Brain microvascular endothelial cell (primary cell): ENCODE data around the gene DPM2.

Source experiments
- DNase-seq: peaks from one replicate; pipeline ENCODE4 v3.0.0-alpha.2; 2020
- H3K27ac ChIP-seq: fragments of 250-450 bp; sonication (Bioruptor Pico); 2 replicates; pipeline ENCODE4 v1.5.1; 2020; ENCODE audit warnings: mild to moderate bottlenecking, moderate library complexity
- H3K27me3 ChIP-seq: fragments of 250-450 bp; sonication (Bioruptor Pico); replicated peaks from 2 replicates; pipeline ENCODE4 v1.5.1; 2020; ENCODE audit warnings: mild to moderate bottlenecking
- H3K36me3 ChIP-seq: fragments of 250-450 bp; sonication (Bioruptor Pico); replicated peaks from 2 replicates; pipeline ENCODE4 v1.5.1; 2020; ENCODE audit warnings: mild to moderate bottlenecking
- H3K4me3 ChIP-seq: 2 replicates; pipeline ENCODE4 v1.5.1; 2011; ENCODE audit warnings: low read depth, mild to moderate bottlenecking, control low read depth, low read length, moderate library complexity
- in situ Hi-C: cut with HindIII; loops from 2 replicates; pipeline ENCODE4 v1.10.0; 2017; ENCODE audit warnings: low sequenced_read_pairs, low pct_ligation_motif_present
- TF ChIP-seq, protein P1 (sequence below): IDR thresholded peaks from 2 replicates; pipeline ENCODE4 v1.5.1; 2011; ENCODE audit warnings: low read depth, mild to moderate bottlenecking, moderate library complexity, low read length, control low read depth, inconsistent platforms; ENCODE audit errors: missing control alignments

DPM2 gene

DNA sequence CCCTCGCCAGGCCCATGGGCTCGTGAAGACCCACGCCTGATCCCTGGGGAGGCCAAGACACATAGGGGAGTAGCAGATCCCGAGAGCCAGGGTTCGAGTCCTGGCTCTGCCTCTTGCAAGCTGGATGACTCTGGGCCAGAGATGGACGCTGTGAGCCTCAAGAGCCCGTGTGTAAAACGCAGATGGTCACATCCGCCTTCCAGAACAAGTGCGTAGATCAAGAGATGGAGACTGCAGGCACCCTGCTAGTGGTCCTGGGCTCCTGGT lies 29.1 kb downstream of the DPM2 start:
- TF ChIP-seq, protein P1, sequence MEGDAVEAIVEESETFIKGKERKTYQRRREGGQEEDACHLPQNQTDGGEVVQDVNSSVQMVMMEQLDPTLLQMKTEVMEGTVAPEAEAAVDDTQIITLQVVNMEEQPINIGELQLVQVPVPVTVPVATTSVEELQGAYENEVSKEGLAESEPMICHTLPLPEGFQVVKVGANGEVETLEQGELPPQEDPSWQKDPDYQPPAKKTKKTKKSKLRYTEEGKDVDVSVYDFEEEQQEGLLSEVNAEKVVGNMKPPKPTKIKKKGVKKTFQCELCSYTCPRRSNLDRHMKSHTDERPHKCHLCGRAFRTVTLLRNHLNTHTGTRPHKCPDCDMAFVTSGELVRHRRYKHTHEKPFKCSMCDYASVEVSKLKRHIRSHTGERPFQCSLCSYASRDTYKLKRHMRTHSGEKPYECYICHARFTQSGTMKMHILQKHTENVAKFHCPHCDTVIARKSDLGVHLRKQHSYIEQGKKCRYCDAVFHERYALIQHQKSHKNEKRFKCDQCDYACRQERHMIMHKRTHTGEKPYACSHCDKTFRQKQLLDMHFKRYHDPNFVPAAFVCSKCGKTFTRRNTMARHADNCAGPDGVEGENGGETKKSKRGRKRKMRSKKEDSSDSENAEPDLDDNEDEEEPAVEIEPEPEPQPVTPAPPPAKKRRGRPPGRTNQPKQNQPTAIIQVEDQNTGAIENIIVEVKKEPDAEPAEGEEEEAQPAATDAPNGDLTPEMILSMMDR = no peak
- in situ Hi-C loops = no loop called here
- H3K27ac ChIP-seq = no peak overlapping the region
- H3K4me3 ChIP-seq = no peak overlapping the region
- no peak for DNase-seq
- peaks cover 32% of the 10 kb centered on the region for H3K36me3 ChIP-seq
- H3K27me3 ChIP-seq = no peaks in the 10 kb centered on the region

DNA sequence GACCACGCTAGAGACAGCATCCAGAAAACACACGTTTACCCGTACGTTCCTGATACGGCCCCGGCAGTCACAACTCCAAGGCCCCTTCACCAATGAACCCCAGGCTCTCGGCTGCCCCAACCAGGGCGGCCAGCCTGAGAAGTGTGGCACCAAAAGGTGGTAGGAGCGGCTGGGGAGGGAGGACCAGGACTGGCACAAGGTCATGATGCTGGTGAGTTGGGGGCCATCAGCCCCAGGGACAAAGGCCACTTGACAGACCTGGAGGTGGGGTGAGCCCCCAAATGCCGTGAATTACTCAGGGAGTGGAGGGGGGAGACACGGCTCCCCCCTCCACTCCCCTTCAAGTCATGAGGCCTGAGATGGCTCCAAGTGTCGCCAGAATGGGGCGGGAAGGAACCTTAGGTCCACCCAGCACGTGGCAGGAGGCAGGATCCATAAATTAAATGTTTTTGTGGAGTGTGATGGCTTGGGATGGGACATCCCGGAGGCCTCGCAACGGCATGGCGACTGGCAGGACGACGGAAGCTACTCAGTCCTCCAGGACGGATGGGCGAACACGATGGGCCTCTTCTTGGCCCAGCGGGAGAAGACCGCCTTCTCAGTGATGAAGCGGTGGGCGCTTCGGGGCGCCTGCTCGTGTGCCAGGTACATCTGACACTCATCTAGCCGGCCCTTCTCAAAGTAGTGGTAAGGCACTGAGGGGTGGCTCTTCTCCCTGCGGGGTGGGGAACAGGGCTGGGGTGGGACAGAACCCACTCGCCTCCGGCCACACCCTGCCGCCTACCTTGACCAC lies 29.6 kb downstream of the DPM2 start:
- H3K27me3 ChIP-seq = no peaks in the 10 kb centered on the region
- DNase-seq = no peak
- TF ChIP-seq, protein P1 = no peak
- peaks cover 30% of the 10 kb centered on the region for H3K36me3 ChIP-seq
- H3K4me3 ChIP-seq = no peak overlapping the region
- in situ Hi-C loops = no loop called here
- H3K27ac ChIP-seq = no peak overlapping the region

DNA sequence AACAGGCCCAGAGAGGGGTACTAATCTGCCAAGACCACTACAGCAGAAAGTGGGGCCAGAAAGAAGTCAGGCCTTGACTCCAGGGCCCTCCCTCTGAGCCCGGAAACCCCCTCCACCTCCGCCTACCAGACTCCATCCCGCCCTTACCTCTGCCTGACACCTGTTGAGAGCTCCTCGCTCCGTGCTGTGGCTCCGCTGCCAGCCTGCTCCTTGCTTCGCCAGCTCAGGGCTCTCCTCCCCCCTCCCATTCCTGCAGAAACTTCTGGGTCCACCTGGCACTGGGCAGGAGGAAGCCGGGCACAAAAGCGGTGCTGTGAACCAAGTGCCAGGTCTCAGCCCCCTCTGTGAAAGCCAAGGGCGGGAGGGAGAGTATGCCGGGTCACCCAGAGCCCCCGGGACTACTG lies 31.9 kb downstream of the DPM2 start:
- H3K4me3 ChIP-seq = no peak overlapping the region
- TF ChIP-seq, protein P1 = no peak
- H3K27me3 ChIP-seq = no peaks in the 10 kb centered on the region
- in situ Hi-C loops = no loop called here
- no peak for DNase-seq
- H3K27ac ChIP-seq = no peak overlapping the region
- H3K36me3 ChIP-seq = peaks cover 8% of the 10 kb centered on the region

DNA sequence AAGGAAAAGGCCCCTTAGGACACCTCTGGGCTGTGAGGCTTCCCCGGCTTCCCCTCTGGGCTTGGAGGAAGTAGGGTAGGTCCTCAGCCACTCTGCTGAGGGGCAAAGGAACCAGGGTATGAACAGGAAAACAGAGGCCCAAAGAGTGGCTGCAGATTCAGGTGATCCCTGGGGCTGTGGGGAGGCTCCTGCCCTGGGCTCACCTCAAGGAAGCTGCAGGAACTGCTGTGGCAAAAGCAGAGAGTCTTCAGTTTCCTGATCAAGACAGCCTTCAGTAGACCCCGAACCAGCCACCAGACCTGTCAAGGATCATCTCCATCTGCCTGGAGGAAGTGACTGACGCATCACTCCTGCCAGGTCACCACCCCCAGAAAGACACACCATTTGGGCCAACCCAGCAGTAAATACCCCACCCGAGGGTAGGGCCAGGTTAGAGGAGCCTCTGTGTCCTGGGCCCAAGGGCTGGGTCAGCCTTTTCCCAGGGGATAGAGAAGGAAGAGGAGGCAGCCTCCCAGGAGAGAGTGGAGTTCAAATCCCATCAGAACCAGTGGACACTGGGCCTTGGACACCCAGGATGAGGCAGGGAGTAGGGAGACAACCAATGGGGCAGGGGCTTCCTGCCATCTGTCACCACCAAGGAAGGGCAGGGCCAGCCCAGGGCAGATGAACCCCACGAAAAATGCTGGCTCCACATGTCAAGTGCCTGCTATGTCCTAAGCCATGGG lies 32.5 kb downstream of the DPM2 start:
- DNase-seq = no peak
- in situ Hi-C loops = no loop called here
- TF ChIP-seq, protein P1 = no peak
- H3K36me3 ChIP-seq = peaks cover 8% of the 10 kb centered on the region
- no peak overlapping the region for H3K27ac ChIP-seq
- no peak overlapping the region for H3K4me3 ChIP-seq
- H3K27me3 ChIP-seq = no peaks in the 10 kb centered on the region

DNA sequence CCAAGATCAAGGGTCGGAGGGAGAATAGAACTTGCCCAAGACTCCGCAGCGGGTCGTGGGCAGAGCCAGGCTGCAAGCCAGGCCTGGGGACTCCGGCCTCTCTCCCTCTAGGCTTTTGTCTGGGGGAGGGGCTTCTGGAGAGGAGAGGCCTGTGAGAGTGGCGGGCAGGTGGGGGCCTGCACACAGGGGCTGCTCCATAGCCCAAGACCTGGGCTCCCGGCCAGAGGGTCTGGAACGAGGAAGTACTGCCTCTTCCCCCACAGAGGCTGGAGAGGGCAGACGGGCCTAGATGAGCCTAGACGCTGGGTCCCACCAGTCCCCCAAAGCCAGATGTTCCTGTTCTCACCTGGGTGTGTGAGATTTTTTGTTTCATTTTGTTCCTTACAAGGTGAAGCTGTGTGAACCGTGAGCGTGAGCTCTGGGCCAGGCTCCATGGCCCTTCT lies 33.1 kb downstream of the DPM2 start:
- H3K27ac ChIP-seq = no peak overlapping the region
- H3K4me3 ChIP-seq = no peak overlapping the region
- in situ Hi-C loops = no loop called here

More for the DNA sequence above, 33.1 kb downstream of the DPM2 start:
- Histone ChIP-seq H3K36me3 (peaks cover 5% of the 10 kb centered on the region), H3K27me3 (no peaks in the 10 kb centered on the region)
- no peak for DNase-seq
- TF ChIP-seq, protein P1 = no peak
